ACC112 (cell line): Measurements from ENCODE around the gene GPR153.
"Not testable (repeated sequence)": the region's sequence is repeated elsewhere in the genome, so short reads cannot be mapped to it uniquely, and the experiment has no call there.

ENCODE experiments used
- H2AFZ ChIP-seq: fragments of 200-600 bp; sonication (generic); one replicate; pipeline ENCODE4 v1.6.0; 2017; ENCODE audit warnings: antibody characterized with exemption, low read length; ENCODE audit not compliant: unreplicated experiment
- H3K27ac ChIP-seq: fragments of 200-600 bp; sonication (generic); 2 replicates; pipeline ENCODE4 v1.5.1; 2014; ENCODE audit warnings: low read depth, mild to moderate bottlenecking, antibody characterized with exemption, low read length, moderate library complexity
- H3K27me3 ChIP-seq: fragments of 200-600 bp; sonication (generic); 2 replicates; pipeline ENCODE4 v1.6.1; 2014; ENCODE audit warnings: mild to moderate bottlenecking, antibody characterized with exemption, low read length, moderate library complexity, mixed read lengths; ENCODE audit not compliant: insufficient read depth
- H3K36me3 ChIP-seq: fragments of 200-600 bp; sonication (generic); 2 replicates; pipeline ENCODE4 v1.6.1; 2016; ENCODE audit warnings: mild to moderate bottlenecking, antibody characterized with exemption, low read length, moderate library complexity, mixed read lengths; ENCODE audit not compliant: insufficient read depth
- H3K4me1 ChIP-seq: fragments of 200-600 bp; sonication (generic); one replicate; pipeline ENCODE4 v1.6.1; 2016; ENCODE audit warnings: low read length, mixed read lengths; ENCODE audit not compliant: insufficient read depth, unreplicated experiment, control insufficient read depth
- H3K4me3 ChIP-seq: fragments of 200-600 bp; sonication (generic); 2 replicates; pipeline ENCODE4 v1.5.1; 2014; ENCODE audit warnings: mild to moderate bottlenecking, low read depth, low read length
- H3K79me2 ChIP-seq: fragments of 200-600 bp; sonication (generic); one replicate; pipeline ENCODE4 v1.6.0; 2016; ENCODE audit warnings: low read length; ENCODE audit not compliant: control insufficient read depth, unreplicated experiment, insufficient read depth

Gene GPR153

GRCh38 chr1:6222636-6223035 is 38.3 kb downstream of the GPR153 start:
- Histone ChIP-seq H3K27me3 (no peaks in the 10 kb centered on the region), H3K36me3 (peaks cover 22% of the 10 kb centered on the region), H3K4me1 (peaks cover 7% of the 10 kb centered on the region), H3K79me2 (peaks cover 5% of the 10 kb centered on the region), H3K27ac (no peak overlapping the region), H2AFZ (no peak overlapping the region), H3K4me3 (no peak overlapping the region)

- peaks cover 17% of the 10 kb centered on the region for H3K36me3 ChIP-seq
- H3K79me2 ChIP-seq: no peaks in the 10 kb centered on the region
- no peaks in the 10 kb centered on the region for H3K27me3 ChIP-seq
- H2AFZ ChIP-seq: no peak overlapping the region
- no peak overlapping the region for H3K4me3 ChIP-seq
- peaks cover 7% of the 10 kb centered on the region for H3K4me1 ChIP-seq
- no peak overlapping the region for H3K27ac ChIP-seq
Measured at GRCh38 chr1:6221210-6221784, 39.6 kb downstream of the GPR153 start.

- Histone ChIP-seq H3K4me1 (peaks cover 7% of the 10 kb centered on the region), H3K79me2 (no peaks in the 10 kb centered on the region), H2AFZ (no peak overlapping the region), H3K4me3 (no peak overlapping the region), H3K36me3 (peaks cover 17% of the 10 kb centered on the region), H3K27me3 (no peaks in the 10 kb centered on the region), H3K27ac (no peak overlapping the region)
Measured at GRCh38 chr1:6220236-6220635, 40.7 kb downstream of the GPR153 start.

- not testable (repeated sequence) for H3K4me1 ChIP-seq, H3K79me2 ChIP-seq, H2AFZ ChIP-seq, H3K27ac ChIP-seq, H3K27me3 ChIP-seq, H3K4me3 ChIP-seq
- H3K36me3 ChIP-seq: peaks cover 13% of the 10 kb centered on the region
Measured at GRCh38 chr1:6219641-6220040, 41.3 kb downstream of the GPR153 start.

GRCh38 chr1:6218375-6219164 is 42.3 kb downstream of the GPR153 start:
- Histone ChIP-seq H3K4me3 (no peak overlapping the region), H3K27ac (no peak overlapping the region), H3K27me3 (no peaks in the 10 kb centered on the region), H3K79me2 (no peaks in the 10 kb centered on the region), H3K36me3 (peaks cover 2% of the 10 kb centered on the region; the same call in 1 of the 2 replicates), H3K4me1 (peaks cover 7% of the 10 kb centered on the region), H2AFZ (no peak overlapping the region)

- Histone ChIP-seq H2AFZ (no peak overlapping the region), H3K4me1 (no peaks in the 10 kb centered on the region), H3K4me3 (no peak overlapping the region), H3K27me3 (no peaks in the 10 kb centered on the region), H3K36me3 (0 out of 2 replicates have a peak, but pooled peaks cover 7% of the 10 kb centered on the region), H3K79me2 (no peaks in the 10 kb centered on the region), H3K27ac (no peak overlapping the region)
Measured at GRCh38 chr1:6212193-6212959, 48.5 kb downstream of the GPR153 start.

- no peaks in the 10 kb centered on the region for H3K79me2 ChIP-seq
- no peaks in the 10 kb centered on the region for H3K27me3 ChIP-seq
- H3K27ac ChIP-seq: no peak overlapping the region
- H3K4me3 ChIP-seq: no peak overlapping the region
- H2AFZ ChIP-seq: no peak overlapping the region
- 0 out of 2 replicates have a peak, but pooled peaks cover 7% of the 10 kb centered on the region for H3K36me3 ChIP-seq
- no peaks in the 10 kb centered on the region for H3K4me1 ChIP-seq
Measured at GRCh38 chr1:6211731-6212130, 49.2 kb downstream of the GPR153 start.

GRCh38 chr1:6210591-6211355 is 50.1 kb downstream of the GPR153 start:
- Histone ChIP-seq H3K4me1 (no peaks in the 10 kb centered on the region), H3K79me2 (no peaks in the 10 kb centered on the region), H3K36me3 (0 out of 2 replicates have a peak, but pooled peaks cover 7% of the 10 kb centered on the region), H3K27me3 (no peaks in the 10 kb centered on the region), H3K27ac (no peak overlapping the region), H2AFZ (no peak overlapping the region), H3K4me3 (no peak overlapping the region)

- no peaks in the 10 kb centered on the region for H3K27me3 ChIP-seq
- H3K4me3 ChIP-seq: peak overlapping the region; percentile 83
- peaks cover 2% of the 10 kb centered on the region for H3K4me1 ChIP-seq
- peak overlapping the region; percentile 35 for H2AFZ ChIP-seq
- H3K36me3 ChIP-seq: 0 out of 2 replicates have a peak, but pooled peaks cover 7% of the 10 kb centered on the region
- no peaks in the 10 kb centered on the region for H3K79me2 ChIP-seq
- H3K27ac ChIP-seq: no peak overlapping the region
Measured at GRCh38 chr1:6209661-6210580, 51.0 kb downstream of the GPR153 start.
